ENCODE measurements around the gene TNPO2.

TNPO2 gene

GRCh38 chr19:12696366-12697335, 27.1 kb downstream of the TNPO2 start, which contains the start of gene FBXW9:
Gene FBXW9 (minus strand): TSS chr19:12696631. CDS start chr19:12696581, 50 bp downstream.
- H3K4me3 ChIP-seq (ENCODE audit: low read depth, low read length): peak within 1 kb of the TSS; percentile 97
- TF ChIP-seq CTCF (IDR thresholded peaks at IDR 0.05; ENCODE audit: control insufficient read depth, extremely low read depth, insufficient read depth): no peak
- peak; percentile 85 for DNase-seq (ENCODE audit: low read depth)

GRCh38 chr19:12695997-12696365, 27.8 kb downstream of the TNPO2 start:
- TF ChIP-seq CTCF (IDR thresholded peaks at IDR 0.05; ENCODE audit: control insufficient read depth, extremely low read depth, insufficient read depth): no peak
- no peak for DNase-seq (ENCODE audit: low read depth)
- H3K4me3 ChIP-seq (ENCODE audit: low read depth, low read length): peak overlapping the region; percentile 97

- DNase-seq (ENCODE audit: low read depth): no peak
- peak overlapping the region; percentile 97 for H3K4me3 ChIP-seq (ENCODE audit: low read depth, low read length)
- no peak for TF ChIP-seq CTCF (IDR thresholded peaks at IDR 0.05; ENCODE audit: control insufficient read depth, extremely low read depth, insufficient read depth)
Observed at GRCh38 chr19:12695514-12695913, 28.2 kb downstream of the TNPO2 start.

- no peak for DNase-seq (ENCODE audit: low read depth)
- peak overlapping the region; percentile 97 for H3K4me3 ChIP-seq (ENCODE audit: low read depth, low read length)
- TF ChIP-seq CTCF (IDR thresholded peaks at IDR 0.05; ENCODE audit: control insufficient read depth, extremely low read depth, insufficient read depth): no peak
Observed at GRCh38 chr19:12695096-12695495, 28.6 kb downstream of the TNPO2 start.

- no peak overlapping the region for H3K4me3 ChIP-seq (ENCODE audit: low read depth, low read length)
- no peak for TF ChIP-seq CTCF (IDR thresholded peaks at IDR 0.05; ENCODE audit: control insufficient read depth, extremely low read depth, insufficient read depth)
- DNase-seq (ENCODE audit: low read depth): no peak
Observed at GRCh38 chr19:12694641-12695040, 29.1 kb downstream of the TNPO2 start.

GRCh38 chr19:12692960-12693359, 30.8 kb downstream of the TNPO2 start:
- H3K4me3 ChIP-seq (ENCODE audit: low read depth, low read length): no peak overlapping the region
- no peak for TF ChIP-seq CTCF (IDR thresholded peaks at IDR 0.05; ENCODE audit: control insufficient read depth, extremely low read depth, insufficient read depth)
- no peak for DNase-seq (ENCODE audit: low read depth)

Measured in LNCaP clone FGC (cell line).